SK-N-SH (cell line): ENCODE results near the gene EDARADD. TPM values are rescaled to one million over a fixed set of nuclear protein-coding genes. Genes with fewer than 3 reads are reported as not detected.

Experiments used
- CHD2 ChIP-seq: fragments of 150-350 bp; IDR thresholded peaks from 2 replicates; pipeline ENCODE4 v1.6.1; 2018; ENCODE audit warnings: low read length; ENCODE audit not compliant: partially characterized antibody
- CTCF ChIP-seq: fragments of 200-600 bp; sonication (generic); IDR thresholded peaks from 2 replicates; pipeline ENCODE4 v1.6.1; 2017; ENCODE audit warnings: antibody characterized with exemption, mild to moderate bottlenecking, moderate library complexity
- ELF1 ChIP-seq: IDR thresholded peaks from 2 replicates; pipeline ENCODE4 v1.4.0; 2012
- EZH2phosphoT487 ChIP-seq: fragments of 200-600 bp; sonication (generic); IDR thresholded peaks from 2 replicates; pipeline ENCODE4 v1.6.1; 2017; ENCODE audit warnings: low read depth, mixed run types, mild to moderate bottlenecking, antibody characterized with exemption, moderate library complexity, borderline replicate concordance
- FOXJ3 ChIP-seq: sonication (generic); formaldehyde crosslinking; IDR thresholded peaks from 2 replicates; pipeline ENCODE4 v1.5.1; 2020; ENCODE audit warnings: mild to moderate bottlenecking, missing genetic modification reagents
- FOXM1 ChIP-seq: IDR thresholded peaks from 2 replicates; pipeline ENCODE4 v1.4.0; 2012; ENCODE audit warnings: low read depth, mild to moderate bottlenecking
- GABPA ChIP-seq: IDR thresholded peaks from 2 replicates; pipeline ENCODE4 v1.4.0; 2012; ENCODE audit warnings: low read depth, mild to moderate bottlenecking
- GATA2 ChIP-seq: sonication (generic); formaldehyde crosslinking; IDR thresholded peaks from 2 replicates; pipeline ENCODE4 v1.5.0; 2020; ENCODE audit warnings: mild to moderate bottlenecking, missing genetic modification reagents
- MEF2A ChIP-seq: IDR thresholded peaks from 2 replicates; pipeline ENCODE4 v1.4.0; 2012; ENCODE audit warnings: low read depth, borderline replicate concordance
- MXI1 ChIP-seq: IDR thresholded peaks from 2 replicates; pipeline ENCODE4 v1.6.1; 2012; ENCODE audit warnings: mild to moderate bottlenecking, low read depth, low read length, improper control_type of control experiment
- NFIC ChIP-seq: IDR thresholded peaks from 2 replicates; pipeline ENCODE4 v1.4.0; 2012; ENCODE audit warnings: borderline replicate concordance
- POLR2AphosphoS5 ChIP-seq: IDR thresholded peaks from 2 replicates; pipeline ENCODE4 v1.6.1; 2012; ENCODE audit warnings: low read depth, low read length
- RAD21 ChIP-seq: IDR thresholded peaks from 2 replicates; pipeline ENCODE4 v1.6.1; 2012; ENCODE audit warnings: mild to moderate bottlenecking, low read length
- RCOR1 ChIP-seq: fragments of 150-350 bp; IDR thresholded peaks from 2 replicates; pipeline ENCODE4 v1.6.1; 2017; ENCODE audit warnings: antibody characterized with exemption, low read length
- REST ChIP-seq: IDR thresholded peaks from 2 replicates; pipeline ENCODE4 v1.6.1; 2012; ENCODE audit warnings: mild to moderate bottlenecking, low read depth, low read length, moderate library complexity
- RFX5 ChIP-seq: IDR thresholded peaks from 2 replicates; pipeline ENCODE4 v1.6.1; 2012; ENCODE audit warnings: mild to moderate bottlenecking, improper control_type of control experiment, low read length
- RXRA ChIP-seq: IDR thresholded peaks from 2 replicates; pipeline ENCODE4 v1.4.0; 2012; ENCODE audit warnings: low read depth, mild to moderate bottlenecking, borderline replicate concordance
- SMC3 ChIP-seq: IDR thresholded peaks from 2 replicates; pipeline ENCODE4 v1.6.1; 2012; ENCODE audit warnings: low read depth, low read length, improper control_type of control experiment
- TAF1 ChIP-seq: IDR thresholded peaks from 2 replicates; pipeline ENCODE4 v1.6.1; 2012; ENCODE audit warnings: low read depth, mild to moderate bottlenecking, low read length, moderate library complexity, borderline replicate concordance
- TCF12 ChIP-seq: IDR thresholded peaks from 2 replicates; pipeline ENCODE4 v1.4.0; 2012
- TEAD4 ChIP-seq: IDR thresholded peaks from 2 replicates; pipeline ENCODE4 v1.4.0; 2012; ENCODE audit warnings: mild to moderate bottlenecking, borderline replicate concordance; ENCODE audit not compliant: insufficient read depth
- USF2 ChIP-seq: fragments of 150-350 bp; IDR thresholded peaks from 2 replicates; pipeline ENCODE4 v1.6.1; 2017; ENCODE audit warnings: antibody characterized with exemption, low read length, low read depth, borderline replicate concordance
- polyA plus RNA-seq, 3 experiments: library from polyadenylated mRNA; depleted of rRNA; stranded (reverse); fragments of >200 nt; gene quantifications; 2 replicates each; pipeline ENCODE4 v1.2.3, GENCODE V29; 2012
- TF ChIP-seq, protein P1 (sequence below): IDR thresholded peaks from 2 replicates; pipeline ENCODE4 v1.4.0; 2012; ENCODE audit warnings: low read depth
- TF ChIP-seq, protein P2 (sequence below): fragments of 150-350 bp; IDR thresholded peaks from 2 replicates; pipeline ENCODE4 v1.6.1; 2016; ENCODE audit warnings: mild to moderate bottlenecking, low read depth, low read length

The EDARADD gene
- polyA plus RNA-seq, 1 of the 3 experiments (the other 2 are of a cell fraction): not detected

DNA sequence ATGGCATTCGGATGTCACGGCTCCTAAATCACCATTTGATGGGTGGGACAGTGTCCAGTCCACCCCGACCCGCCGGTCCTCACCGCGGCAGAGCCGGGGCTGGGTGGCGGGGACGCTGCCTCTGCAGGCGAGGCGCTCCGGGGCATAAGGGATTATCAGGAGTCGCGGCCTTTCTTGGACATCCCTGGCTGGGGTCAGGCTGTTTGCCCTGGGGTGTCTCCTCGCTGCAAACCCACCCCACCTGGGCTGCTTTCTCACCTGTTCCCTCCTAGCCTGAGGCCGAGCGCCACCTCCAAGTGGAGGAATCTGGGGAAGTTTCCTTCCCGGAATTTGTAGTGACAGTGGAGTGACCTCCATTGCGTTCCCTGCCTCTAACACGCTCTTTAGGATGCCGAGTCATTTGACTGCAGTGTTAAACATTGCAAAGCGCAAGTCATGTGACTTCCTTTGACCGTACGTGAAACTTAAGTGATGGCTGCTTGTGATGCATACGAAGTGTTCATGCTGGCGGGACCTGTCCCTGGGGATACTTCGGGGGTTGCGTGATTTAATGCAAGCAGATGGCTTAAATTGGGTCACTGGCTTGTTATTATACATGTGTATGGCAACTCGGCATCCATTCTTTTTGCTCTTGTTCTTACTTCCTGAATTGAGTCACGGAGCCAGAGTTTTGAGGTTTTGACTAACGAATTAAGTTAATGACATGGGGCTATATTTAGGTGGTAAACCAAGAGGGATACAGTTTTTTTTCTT is 130.2 kb downstream of the EDARADD start (continued):
- TF ChIP-seq, protein P1, sequence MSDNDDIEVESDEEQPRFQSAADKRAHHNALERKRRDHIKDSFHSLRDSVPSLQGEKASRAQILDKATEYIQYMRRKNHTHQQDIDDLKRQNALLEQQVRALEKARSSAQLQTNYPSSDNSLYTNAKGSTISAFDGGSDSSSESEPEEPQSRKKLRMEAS: peak; percentile 56
- TF ChIP-seq TCF12 (no peak), TEAD4 (no peak), FOXJ3 (CRISPR knock-in tag) (no peak), GABPA (no peak; the same call in 1 of the 2 replicates), TAF1 (0 out of 2 replicates have a peak, but pooled peaks have one; percentile 42), GATA2 (no peak), MXI1 (peak; percentile 62), NFIC (no peak), POLR2AphosphoS5 (peak; percentile 40; the same call in 1 of the 2 replicates), RAD21 (no peak), CHD2 (no peak), RFX5 (no peak), REST (no peak), USF2 (peak; percentile 25; the same call in 1 of the 2 replicates), CTCF (no peak), FOXM1 (no peak), ELF1 (no peak), SMC3 (no peak), RXRA (no peak), MEF2A (no peak), EZH2phosphoT487 (no peak), RCOR1 (0 out of 2 replicates have a peak, but pooled peaks have one; percentile 36)
- TF ChIP-seq, protein P2, sequence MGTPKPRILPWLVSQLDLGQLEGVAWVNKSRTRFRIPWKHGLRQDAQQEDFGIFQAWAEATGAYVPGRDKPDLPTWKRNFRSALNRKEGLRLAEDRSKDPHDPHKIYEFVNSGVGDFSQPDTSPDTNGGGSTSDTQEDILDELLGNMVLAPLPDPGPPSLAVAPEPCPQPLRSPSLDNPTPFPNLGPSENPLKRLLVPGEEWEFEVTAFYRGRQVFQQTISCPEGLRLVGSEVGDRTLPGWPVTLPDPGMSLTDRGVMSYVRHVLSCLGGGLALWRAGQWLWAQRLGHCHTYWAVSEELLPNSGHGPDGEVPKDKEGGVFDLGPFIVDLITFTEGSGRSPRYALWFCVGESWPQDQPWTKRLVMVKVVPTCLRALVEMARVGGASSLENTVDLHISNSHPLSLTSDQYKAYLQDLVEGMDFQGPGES: no peak
